MV-4-11 (cell line): ENCODE data around the gene KCNK7.

Experiments
- DNase-seq: peaks from one replicate; lab custom pipeline; 2025; lab: John Stamatoyannopoulos, UW

KCNK7 gene

DNA sequence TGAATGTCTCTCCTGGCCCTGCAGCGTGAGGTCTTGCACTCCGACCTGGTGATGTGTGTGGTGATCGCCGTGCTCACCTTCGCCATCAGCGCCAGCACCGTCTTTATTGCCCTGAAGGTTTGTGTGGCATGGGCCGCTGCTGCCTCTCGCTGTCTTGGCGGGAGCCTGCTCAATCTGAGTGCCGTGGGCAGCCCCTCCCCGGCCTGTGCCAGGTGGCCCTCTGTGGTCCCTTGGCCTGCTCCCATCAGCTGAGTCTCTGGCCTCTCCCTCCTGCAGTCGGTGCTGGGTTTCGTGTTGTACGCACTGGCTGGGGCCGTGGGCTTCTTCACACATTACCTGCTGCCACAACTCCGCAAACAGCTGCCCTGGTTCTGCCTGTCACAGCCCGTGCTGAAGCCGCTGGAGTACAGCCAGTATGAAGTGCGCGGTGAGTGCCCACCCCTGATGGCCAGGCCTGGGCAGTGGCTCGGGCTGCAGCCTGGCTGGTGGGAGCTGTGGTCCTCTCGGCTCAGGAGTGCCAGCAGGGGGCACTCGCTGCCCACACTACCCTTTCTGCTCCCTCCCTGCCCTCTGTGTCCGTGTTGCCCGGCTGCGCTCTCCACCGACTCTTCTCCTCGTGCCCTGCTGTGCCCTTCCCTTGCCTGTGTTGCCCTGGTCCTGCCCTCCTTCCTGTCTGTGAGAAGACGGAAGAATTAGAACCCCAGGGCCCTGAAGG lies 30.2 kb upstream of the KCNK7 start:
- DNase-seq, result peak; percentile 16

DNA sequence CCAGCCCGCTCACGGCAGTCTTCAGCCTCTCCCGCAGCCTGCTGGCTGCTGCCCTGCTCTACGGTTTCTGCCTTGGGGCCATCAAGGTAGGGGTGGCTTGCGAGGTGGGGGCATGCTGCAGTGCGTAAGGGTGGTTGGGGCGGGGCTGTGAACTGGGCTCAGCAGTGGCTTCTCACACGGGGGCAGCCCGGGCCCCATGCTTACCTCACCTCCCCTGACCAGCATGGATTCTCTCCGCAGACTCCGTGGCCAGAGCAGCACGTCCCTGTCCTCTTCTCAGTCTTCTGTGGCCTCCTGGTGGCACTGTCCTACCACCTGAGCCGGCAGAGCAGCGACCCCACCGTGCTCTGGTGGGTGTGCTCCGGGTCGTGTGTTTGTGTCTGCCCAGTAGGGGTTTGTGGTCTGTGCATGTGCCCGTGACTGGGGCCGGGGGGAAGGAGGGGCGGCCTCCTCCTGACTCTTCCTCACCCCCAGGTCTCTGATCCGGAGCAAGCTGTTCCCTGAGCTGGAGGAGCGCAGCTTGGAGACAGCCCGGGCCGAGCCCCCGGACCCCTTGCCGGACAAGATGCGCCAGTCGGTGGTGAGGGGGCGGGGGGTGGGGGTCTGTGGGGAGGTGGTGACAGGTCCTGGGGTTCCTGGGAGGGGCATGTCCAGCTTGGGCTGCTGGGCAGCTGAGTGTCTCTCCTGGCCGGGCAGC lies 29.5 kb upstream of the KCNK7 start:
- DNase-seq, result no peak

DNA sequence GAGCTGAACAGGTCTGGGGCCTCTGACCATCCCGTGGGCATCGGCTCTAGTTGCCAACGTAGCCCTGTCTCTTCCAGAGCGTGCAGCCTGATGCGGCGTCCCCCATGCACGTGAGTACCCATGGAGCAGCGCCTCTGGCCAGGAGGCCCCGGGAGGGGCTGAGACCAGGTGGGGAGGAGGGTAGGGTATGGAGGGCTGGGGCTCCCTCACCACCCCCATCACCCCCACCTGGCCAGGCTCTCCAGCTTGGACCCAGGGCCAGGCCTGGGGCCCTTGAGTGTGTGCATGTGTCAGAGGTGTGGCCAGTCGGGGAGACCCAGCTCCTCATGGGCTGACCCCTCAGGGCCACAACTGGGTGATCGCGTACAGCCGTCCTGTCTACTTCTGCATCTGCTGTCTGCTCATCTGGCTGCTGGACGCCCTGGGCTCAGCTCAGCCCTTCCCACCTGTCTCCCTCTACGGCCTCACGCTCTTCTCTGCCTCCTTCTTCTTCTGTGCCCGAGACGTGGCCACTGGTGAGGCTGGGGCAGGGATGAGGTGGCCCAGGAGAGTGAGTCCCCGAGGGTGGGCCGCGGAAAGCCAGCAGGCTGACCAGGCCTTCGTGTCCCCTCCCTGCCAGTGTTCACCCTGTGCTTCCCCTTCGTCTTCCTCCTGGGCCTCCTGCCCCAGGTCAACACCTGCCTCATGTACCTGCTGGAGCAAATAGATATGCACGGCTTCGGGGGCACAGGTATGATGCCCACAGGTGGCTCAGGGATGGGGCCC lies 28.4 kb upstream of the KCNK7 start:
- no peak for DNase-seq

DNA sequence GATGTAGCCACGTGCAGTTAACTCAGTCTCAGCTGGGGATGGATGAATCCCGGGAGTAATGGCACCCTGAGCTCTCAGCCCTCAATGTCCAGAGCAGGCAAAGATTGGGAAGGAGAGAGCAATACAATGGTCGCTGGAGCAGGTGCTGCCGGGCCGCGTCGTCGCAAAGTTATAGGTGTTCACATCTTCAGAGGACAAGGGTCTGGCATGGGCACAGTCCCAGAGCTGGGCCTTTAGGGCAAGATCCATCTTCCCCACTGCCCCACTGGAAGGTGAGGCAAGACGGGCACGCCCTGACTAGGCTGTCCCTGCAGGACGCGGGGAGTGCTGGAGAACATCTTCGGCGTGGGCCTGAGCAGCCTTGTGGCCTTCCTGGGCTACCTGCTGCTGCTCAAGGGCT lies 27.6 kb upstream of the KCNK7 start:
- DNase-seq, result no peak

DNA sequence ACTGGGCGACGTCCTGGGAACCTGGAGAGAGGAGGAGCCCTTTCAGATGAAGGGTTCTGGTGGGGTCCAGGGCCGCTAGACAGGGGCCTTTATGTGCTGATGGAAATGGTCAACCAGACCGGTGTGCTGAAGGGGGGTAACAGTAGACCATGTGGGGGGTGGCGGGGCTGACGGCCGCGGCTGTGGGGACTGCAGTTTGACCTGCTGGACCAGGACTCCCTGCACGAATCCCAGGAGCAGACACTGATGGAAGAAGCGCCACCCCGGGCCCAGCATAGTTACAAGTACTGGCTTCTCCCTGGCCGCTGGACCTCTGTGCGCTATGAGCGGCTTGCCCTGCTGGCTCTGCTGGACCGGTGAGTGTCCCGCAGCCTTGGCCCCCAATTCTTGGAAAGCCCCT lies 26.4 kb upstream of the KCNK7 start:
- DNase-seq, result no peak

DNA sequence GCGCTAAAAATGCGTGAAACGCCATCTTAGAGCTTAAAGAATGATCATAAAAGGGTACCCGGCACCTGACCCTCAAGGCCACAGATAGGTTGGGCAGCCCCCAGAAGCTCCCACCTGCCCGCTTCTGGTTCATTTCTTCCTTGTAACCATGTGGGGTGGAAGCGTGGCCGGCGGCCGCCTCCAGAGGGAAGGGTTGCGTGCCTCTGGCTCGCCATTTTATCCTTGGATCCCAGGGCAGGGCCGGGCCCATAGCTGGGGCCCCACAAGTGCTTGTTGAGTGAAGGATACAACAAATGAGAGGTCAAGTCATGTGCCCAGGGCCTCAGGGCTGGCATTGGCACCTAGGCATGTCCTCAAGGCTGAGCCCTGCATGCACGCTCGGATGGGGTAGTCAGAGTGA lies 25.9 kb upstream of the KCNK7 start:
- no peak for DNase-seq

DNA sequence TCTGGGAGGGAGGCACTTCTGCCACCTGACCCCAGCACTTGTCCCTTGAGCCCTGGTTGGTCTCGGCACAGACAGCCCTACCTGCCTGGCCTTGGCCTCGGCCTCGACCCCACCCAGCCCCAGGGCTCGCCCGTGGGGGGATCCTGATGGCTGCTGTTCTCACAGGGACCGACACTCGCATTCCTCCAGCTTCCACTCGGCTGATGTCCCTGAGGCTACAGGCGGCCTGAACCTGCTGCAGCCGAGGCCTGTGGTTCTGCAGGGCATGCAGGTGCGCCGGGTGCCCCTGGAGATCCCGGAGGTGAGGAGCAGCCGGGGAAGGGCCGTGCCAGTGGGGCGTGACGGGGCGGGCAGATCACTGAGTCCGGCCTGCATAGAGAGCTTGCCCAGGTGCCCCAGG lies 25.1 kb upstream of the KCNK7 start:
- no peak for DNase-seq

DNA sequence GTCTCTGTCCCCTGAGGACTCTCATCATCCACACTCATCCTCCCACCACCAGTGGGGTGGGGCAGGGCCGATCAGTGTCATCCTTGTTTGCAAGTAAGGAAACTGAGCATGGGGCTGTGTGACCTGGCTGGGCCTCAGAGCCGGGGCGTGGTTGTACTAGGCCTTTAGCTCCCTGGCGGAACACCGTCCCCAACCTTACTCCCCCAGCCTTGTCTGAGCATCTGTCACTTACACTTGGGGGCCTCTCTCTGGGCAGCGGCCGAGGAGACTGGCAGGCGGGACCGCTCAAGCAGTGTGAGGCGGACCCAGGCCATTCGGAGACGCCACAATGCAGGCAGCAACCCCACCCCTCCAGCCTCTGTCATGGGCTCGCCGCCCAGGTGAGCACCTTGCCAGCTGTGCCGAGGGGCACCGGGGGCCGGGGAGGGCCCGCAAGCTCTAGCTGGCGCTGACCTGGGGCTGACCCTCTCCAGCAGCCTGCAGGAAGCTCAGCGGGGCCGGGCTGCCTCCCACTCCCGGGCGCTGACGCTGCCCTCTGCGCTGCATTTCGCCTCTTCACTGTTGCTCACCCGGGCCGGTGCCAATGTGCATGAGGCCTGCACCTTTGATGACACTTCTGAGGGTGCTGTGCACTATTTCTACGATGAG lies 23.8 kb upstream of the KCNK7 start:
- DNase-seq, result no peak

DNA sequence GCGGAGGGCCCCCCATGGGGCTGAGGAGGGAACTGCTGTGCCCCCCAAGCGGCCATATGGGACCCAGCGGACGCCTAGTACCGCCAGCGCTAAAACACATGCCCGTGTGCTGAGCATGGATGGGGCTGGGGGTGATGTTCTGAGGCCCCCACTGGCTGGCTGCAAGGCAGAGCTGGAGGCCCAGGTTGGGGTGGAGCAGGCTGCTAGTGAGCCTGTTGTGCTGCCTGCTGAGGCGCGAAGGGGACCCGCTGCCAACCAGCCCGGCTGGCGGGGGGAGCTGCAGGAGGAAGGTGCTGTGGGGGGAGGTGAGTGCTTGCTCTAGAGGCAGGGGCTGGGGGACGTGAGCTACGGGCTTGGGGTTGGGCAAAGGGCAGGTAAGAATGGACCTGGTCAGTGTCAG lies 23.2 kb upstream of the KCNK7 start:
- no peak for DNase-seq

DNA sequence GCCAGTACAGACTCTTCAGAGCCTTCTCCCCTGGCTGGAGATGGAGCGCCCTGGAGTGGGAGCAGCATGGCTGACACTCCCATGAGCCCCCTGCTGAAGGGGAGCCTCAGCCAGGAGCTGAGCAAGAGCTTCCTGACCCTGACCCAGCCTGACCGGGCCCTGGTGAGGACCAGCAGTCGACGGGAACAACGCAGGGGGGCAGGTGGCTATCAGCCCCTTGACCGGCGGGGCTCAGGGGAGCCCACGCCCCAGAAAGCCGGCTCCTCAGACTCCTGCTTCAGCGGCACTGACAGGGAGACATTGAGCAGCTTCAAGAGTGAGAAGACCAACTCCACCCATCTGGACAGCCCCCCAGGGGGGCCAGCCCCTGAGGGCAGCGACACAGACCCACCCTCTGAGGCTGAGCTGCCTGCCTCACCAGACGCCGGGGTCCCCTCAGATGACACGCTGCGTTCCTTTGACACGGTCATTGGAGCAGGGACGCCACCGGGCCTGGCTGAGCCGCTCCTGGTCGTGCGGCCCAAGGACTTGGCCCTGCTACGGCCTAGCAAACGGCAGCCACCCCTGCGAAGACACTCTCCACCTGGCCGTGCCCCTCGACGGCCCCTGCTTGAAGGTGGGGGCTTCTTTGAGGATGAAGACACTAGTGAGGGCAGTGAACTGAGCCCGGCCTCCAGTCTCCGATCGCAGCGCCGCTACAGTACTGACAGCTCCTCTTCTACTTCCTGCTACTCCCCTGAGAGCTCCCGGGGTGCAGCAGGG lies 22.6 kb upstream of the KCNK7 start:
- no peak for DNase-seq

DNA sequence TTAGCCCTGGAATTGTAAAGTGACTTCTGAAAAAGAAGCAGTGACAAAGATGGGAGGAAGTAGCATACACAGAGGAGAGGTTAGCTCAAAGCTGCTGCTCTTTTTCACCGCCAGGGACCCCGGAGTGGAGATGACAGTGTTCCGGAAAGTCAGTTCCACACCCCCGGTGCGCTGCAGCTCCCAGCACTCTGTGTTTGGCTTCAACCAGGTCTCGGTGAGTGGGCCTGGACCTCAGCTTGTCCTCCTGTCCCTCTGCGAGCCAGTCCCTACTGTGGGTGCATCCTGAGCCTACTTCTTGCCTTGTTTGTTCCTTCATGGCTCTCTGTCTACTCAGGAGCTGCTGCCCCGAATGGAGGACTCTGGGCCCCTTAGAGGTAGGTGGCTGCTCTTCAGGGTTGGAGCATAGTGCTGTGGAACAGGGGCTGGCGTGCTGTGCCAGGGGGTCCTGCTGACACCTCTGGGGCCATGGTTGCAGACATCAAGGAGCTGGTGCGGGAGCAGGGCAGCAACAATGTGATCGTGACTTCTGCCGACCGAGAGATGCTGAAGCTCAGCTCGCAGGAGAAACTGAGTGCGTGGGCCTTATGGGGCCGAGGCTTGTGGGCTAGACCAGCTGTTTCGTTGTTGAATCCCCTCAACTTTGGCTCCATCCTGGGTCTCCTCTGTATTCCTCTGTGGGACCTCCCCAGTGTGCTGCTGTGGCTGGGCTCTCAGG lies 21.7 kb upstream of the KCNK7 start:
- no peak for DNase-seq

DNA sequence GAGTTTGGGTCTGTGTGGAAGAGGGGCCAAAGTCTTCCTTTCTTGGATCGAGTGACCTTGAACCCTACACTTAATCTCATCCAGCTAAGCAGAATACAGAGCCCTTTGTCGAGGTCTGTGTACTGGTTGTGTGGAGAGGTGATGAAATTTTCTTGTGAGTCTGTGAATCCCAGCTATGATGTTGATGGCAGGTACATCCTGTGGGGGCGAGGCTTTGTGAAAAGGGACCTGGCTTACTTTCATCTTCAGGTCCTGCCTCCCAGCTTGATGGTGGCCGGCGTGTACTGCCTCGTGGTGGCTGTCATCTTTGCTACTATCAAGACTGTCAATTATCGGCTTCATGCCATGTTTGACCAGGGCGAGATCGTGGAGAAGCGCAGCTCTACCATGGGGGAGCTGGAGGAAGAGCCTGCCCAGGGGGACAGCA lies 21.0 kb upstream of the KCNK7 start:
- DNase-seq, result no peak

DNA sequence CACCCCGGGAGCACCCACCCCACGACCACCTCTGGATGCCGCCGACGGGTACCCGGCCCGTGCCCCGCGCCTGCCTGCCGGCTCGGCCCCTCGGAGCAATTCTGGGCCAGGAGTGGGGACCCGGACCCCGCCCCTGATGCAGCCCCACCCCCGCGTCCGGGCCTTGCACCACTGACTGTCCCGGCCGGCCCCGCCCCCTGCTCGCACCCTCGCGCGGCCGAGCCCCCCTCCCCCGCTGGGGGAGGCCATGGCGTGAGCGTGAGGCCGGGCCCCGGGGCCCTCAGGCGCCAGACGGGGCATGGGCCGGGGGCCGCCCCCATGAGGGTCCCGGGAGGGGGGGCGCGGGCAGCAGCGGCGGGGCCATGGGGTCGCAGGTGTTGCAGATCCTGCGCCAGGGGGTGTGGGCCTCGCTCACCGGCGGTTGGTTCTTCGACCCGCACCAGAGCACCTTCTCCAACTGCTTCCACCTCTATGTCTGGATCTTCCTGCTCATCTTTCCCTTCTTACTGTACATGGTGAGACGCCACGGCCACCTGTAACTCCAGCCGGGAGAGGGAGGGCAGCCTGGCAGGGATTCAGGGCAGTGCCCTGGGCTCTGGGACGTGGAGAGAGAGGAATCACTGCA lies 20.5 kb upstream of the KCNK7 start:
- no peak for DNase-seq

DNA sequence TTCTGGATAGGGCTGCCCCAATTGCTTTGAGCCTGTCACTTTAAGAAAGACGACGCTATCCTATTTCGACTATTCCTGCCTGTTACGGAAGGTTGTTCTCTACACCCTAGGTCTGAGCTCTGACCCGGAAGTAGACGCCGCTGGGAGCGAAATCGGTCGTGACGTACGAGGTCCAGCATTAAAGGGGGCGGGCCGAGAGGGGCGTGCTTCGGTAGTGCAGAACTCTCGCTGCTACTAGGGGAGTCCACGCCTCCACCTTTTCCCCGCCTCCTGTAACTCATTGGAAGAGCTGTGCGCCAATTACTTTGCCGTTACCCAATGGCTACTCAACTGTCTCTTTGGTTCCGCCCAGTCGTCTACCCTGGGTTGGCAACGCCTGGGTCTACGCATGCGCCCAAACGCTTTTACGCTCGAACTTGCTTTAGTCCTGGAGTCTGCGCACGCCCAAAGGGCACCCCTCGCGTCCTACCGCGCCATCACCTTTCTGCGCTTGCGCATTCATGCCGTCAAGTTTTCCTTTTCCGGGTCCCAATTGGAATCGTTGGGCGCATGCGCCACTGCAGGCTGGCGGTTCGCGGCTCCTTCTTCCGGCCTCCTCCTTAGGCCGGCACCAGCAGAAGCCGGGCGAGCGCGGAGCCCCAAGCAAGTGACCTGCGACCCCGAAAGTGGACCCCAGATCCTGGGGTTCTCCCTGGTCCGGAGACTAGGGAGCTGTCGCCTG lies 19.8 kb upstream of the KCNK7 start, which contains the start of gene PCNX3:
PCNX3 (plus strand) TSS at position 548 of the 721 bp plus-strand sequence. CDS start 536 bp downstream, outside the sequence.
- DNase-seq, result peak; percentile 100

DNA sequence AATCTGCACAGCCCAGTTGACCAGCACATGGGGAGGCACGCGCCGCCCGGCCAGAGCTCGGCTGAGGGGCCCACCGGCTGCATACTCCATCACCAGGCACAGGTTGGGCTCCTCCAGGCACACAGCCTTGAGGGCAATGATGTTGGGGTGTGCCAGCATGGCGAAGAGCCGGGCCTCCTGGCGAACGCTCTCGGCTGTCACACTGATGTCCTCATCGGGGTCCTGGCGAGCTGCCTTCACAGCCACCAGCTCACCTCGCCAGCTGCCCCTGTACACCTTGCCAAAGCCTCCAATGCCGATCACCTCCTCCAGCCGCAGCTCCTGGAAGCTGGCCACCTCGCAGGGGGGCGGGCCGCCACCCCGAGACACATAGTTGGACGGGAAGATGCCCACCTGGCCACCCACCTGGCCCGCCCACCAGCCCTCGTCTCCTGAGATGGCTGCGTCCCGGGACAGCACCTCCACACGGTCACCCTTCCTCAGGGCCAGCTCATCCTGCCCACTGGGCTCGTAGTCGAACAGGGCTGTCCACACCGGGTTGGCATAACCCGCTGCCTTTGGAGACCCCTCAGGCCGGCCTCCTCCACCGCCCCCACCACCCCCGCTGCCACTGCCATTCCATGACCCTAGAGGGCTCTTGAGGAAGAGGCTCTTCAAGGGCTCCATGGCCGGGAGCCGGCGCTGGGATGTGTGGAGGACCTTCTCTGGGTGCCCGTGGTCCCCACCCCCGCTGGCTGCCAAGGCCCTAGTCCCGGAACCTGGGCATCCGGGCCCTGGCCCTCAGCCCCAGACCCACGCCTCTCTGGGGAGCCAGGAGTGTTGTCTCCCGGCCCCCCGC lies 17.7 kb upstream of the KCNK7 start:
- DNase-seq, result no peak

DNA sequence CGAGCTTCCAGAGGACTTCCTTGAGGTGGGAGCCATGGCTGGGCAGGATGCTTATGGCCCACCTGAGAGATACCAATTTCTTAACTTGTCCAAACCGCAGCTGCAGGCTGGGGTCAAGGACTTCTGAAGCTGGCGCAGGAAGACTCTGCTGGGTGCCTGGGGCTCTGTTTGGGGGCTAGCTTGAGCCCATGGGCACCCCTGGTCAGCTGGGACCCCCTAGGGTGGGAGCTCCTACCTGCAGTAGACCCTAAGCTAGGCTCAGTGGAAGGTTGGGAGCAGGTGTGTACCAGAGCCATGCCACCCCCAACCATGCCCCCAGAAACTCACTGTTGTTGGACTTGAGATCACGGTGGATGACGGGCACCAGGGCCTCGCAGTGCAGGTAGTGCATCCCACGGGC lies 17.1 kb upstream of the KCNK7 start:
- DNase-seq, result no peak

DNA sequence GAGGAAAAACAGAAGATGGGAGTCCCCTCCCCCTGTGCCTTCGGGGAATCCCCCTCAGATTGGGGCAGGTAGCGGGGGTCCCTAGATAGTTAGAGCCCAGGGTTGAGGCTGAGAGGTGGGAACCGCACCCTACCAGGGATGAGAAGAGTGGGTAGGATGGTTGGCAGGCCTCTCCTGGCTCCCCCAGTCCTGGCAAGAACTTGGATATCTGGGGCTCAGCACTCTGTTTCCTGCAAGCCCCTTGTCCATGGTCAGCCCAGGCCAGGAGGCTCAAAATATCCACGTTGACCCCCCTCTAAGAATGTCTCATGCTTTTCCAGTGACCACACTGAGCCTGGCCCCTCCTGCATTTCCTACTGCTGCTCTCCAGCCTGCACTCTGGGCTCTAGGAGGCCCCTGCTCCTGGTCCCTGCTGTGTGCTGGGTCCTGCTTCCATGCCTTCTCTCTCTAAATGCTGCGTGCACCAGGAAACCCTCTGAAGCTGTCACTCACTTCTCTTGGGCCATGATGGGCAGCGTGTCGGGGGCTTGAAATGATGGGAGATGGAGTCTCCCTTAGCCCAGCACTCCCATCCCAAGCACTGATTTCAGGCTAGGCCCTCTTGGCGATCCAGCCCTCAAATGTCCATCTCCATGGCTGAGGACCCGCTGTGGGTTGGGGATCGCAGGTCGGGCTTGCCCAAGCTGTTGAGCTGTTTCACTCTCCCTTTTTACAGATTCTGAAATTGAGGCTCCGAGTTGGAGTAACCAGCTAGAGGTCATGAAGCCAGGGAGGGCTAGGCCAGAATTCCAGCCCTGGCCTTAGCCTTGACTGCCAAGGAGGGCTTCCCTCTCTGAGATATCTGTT lies 16.4 kb upstream of the KCNK7 start:
- DNase-seq, result no peak
